OCI-LY1 (cell line): ENCODE results near the gene LIN7B.

Experiments
- CTCF ChIP-seq: fragments of 200-600 bp; sonication (generic), shearing (Covaris generic); IDR thresholded peaks from 2 replicates; pipeline ENCODE4 v1.5.1; 2017; ENCODE audit warnings: mild to moderate bottlenecking, antibody characterized with exemption, low read length, moderate library complexity, mixed read lengths
- EZH2 ChIP-seq: fragments of 200-600 bp; sonication (generic), shearing (Covaris generic); IDR thresholded peaks from 2 replicates; pipeline ENCODE4 v1.8.0; 2017; ENCODE audit warnings: borderline replicate concordance, mixed run types, mild to moderate bottlenecking, antibody characterized with exemption, low read length, moderate library complexity, mixed read lengths

- TF ChIP-seq CTCF (no peak), EZH2 (no peak)
Measured at GRCh38 chr19:49104229-49104864, 9.8 kb upstream of the LIN7B start.
